ENCODE results near the gene CSPG5. TPM values are rescaled to one million over a fixed set of nuclear protein-coding genes. Genes with fewer than 3 reads are reported as not detected.

The CSPG5 gene
- total RNA-seq, 1 experiment from 2014 or later, result 3.8 TPM

DNA sequence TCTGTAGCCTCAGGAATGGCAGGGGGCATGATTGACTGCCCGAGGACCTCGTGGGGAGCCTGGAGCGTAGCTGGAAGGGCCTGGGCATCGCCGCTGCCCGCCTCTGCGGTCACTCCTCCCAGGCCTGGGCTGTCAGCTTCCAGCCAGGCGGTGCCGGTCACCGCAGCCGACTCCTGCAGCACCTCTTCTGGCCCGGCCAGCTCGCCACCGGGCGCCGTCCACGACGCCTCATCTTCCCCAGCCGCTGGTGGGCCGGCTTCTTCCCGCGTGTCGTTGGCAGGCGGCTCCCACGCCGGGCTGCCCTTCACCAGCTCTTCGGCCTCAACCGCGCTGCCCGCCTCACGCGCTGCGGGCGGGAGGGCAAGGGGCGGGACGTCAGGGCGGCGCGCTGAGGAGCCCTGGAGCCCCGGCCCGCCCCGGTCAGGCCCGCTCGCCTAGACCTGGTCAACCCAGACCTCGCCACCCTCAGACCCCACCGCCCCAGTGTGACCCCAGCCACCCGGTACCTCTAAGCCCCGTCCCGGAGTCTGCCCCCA is 1.0 kb downstream of the CSPG5 start:
- RAD21 ChIA-PET (ENCODE audit: low non-redundant PET in 1 of 2, low total read pairs in 2 of 2, uncharacterized antibody in 2 of 2, unreplicated experiment in 2 of 2), result no interaction called here
- TF ChIP-seq CEBPB (IDR thresholded peaks at IDR 0.05; ENCODE audit: low read depth), result no peak
- TF ChIP-seq, protein P1, sequence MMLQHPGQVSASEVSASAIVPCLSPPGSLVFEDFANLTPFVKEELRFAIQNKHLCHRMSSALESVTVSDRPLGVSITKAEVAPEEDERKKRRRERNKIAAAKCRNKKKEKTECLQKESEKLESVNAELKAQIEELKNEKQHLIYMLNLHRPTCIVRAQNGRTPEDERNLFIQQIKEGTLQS (IDR thresholded peaks at IDR 0.05), result no peak
- no peak for TF ChIP-seq POLR2A (IDR thresholded peaks at IDR 0.05; ENCODE audit: borderline replicate concordance, extremely low read depth, insufficient read depth, insufficient read length)
- TF ChIP-seq EZH2 (IDR thresholded peaks at IDR 0.05), result no peak
- no peak for TF ChIP-seq ZFX (IDR thresholded peaks at IDR 0.05)
- TF ChIP-seq, protein P2, sequence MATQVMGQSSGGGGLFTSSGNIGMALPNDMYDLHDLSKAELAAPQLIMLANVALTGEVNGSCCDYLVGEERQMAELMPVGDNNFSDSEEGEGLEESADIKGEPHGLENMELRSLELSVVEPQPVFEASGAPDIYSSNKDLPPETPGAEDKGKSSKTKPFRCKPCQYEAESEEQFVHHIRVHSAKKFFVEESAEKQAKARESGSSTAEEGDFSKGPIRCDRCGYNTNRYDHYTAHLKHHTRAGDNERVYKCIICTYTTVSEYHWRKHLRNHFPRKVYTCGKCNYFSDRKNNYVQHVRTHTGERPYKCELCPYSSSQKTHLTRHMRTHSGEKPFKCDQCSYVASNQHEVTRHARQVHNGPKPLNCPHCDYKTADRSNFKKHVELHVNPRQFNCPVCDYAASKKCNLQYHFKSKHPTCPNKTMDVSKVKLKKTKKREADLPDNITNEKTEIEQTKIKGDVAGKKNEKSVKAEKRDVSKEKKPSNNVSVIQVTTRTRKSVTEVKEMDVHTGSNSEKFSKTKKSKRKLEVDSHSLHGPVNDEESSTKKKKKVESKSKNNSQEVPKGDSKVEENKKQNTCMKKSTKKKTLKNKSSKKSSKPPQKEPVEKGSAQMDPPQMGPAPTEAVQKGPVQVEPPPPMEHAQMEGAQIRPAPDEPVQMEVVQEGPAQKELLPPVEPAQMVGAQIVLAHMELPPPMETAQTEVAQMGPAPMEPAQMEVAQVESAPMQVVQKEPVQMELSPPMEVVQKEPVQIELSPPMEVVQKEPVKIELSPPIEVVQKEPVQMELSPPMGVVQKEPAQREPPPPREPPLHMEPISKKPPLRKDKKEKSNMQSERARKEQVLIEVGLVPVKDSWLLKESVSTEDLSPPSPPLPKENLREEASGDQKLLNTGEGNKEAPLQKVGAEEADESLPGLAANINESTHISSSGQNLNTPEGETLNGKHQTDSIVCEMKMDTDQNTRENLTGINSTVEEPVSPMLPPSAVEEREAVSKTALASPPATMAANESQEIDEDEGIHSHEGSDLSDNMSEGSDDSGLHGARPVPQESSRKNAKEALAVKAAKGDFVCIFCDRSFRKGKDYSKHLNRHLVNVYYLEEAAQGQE (IDR thresholded peaks at IDR 0.05; ENCODE audit: low read depth), result no peak
- no peak for TF ChIP-seq SP1 (IDR thresholded peaks at IDR 0.05; ENCODE audit: low read depth)
- H3K9me2 ChIP-seq (ENCODE audit: insufficient read depth), result no peaks in the 10 kb centered on the region
- no peak overlapping the region for H3K27ac ChIP-seq (ENCODE audit: low read depth, low read length)
- no peak for DNase-seq (ENCODE audit: low read depth, low spot score)
- H3K9ac ChIP-seq (ENCODE audit: low read length), result no peak overlapping the region
- intact Hi-C loops (cut with micrococcal nuclease), result no loop called here
- peak overlapping the region; percentile 80 for H3K4me2 ChIP-seq (ENCODE audit: low read length)
- no peak overlapping the region for H3K4me3 ChIP-seq (replicated peaks in 1 of 2; ENCODE audit: low read depth in 1 of 2, low read length in 2 of 2)
- H4K20me1 ChIP-seq (ENCODE audit: insufficient read depth), result no peaks in the 10 kb centered on the region
- no peak overlapping the region for H2AFZ ChIP-seq (ENCODE audit: low read depth, low read length, poor library complexity, severe bottlenecking)
- no TSS peak for BruUV-seq (replicated peaks)
- H3K79me2 ChIP-seq (ENCODE audit: insufficient read depth, low read length), result no peaks in the 10 kb centered on the region
- CTCF ChIA-PET, result no interaction called here
- no peaks in the 10 kb centered on the region for H3K27me3 ChIP-seq (ENCODE audit: insufficient read depth, low read length)
- H3K36me3 ChIP-seq (ENCODE audit: control insufficient read depth in 1 of 2, insufficient read depth in 2 of 2, low read length in 2 of 2), result no peaks in the 10 kb centered on the region
- POLR2A ChIA-PET, result interaction anchor here (0.6 kb wide), 1 partner anchor 213 kb away, joined by 3 read pairs; no protein-coding TSS in a partner anchor
- no peak for ATAC-seq
- H3K9me3 ChIP-seq (ENCODE audit: control insufficient read depth in 1 of 2, insufficient read depth in 1 of 2, low read depth in 1 of 2, low read length in 2 of 2), result no peaks in the 10 kb centered on the region
- H3K4me1 ChIP-seq (ENCODE audit: control insufficient read depth in 1 of 2, insufficient read depth in 2 of 2, low read length in 2 of 2), result peaks cover 0 to 16% of the 10 kb centered on the region in 2 experiments; a peak in 3 of 4 replicates

Measured in HCT116 (cell line).